Cerebellar cortex (tissue), 1 donor: ENCODE data around the gene MUC20.
"Not testable (repeated sequence)": the region's sequence is repeated elsewhere in the genome, so short reads cannot be mapped to it uniquely, and the experiment has no call there.

ENCODE experiments used
- DNase-seq: peaks from one replicate; pipeline ENCODE4 v3.0.0-alpha.2; 2015; ENCODE audit warnings: low spot score

Gene MUC20

GRCh38 chr3:195731356-195731905 lies 10.7 kb downstream of the MUC20 start:
- no peak for DNase-seq

GRCh38 chr3:195732940-195733339 lies 12.2 kb downstream of the MUC20 start:
- DNase-seq, result no peak

DNA sequence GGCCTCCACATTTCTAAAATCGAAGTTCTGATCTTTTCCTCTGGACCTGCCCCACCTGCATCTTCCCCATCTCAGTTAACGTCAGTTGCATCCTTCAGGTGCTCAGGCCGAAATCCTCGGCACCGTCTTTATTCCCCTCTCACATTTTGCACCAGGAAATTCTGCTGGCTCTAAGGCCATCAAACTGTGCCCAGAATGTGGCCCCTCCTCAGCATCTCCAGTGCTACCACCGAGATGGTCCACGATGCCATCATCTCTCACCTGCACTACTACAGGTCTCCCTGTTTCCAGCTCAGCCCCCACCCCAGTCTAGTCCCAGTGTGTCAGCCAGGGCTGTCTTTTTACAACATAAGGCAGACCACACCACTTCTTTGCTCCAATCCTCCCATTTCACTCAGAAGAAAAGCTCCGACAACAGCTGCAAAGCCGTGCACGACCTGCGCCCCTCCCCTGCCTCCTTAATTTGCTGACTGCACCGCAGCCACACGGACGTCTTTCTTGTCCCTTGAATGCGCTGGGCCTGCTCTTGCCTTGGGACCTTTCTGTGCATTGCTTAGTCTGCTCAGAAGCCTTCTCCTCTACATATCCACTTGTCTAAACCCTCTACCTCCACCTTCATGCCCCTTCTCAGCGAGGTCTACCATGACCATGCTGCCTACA lies 14.4 kb downstream of the MUC20 start:
- DNase-seq, result no peak

DNA sequence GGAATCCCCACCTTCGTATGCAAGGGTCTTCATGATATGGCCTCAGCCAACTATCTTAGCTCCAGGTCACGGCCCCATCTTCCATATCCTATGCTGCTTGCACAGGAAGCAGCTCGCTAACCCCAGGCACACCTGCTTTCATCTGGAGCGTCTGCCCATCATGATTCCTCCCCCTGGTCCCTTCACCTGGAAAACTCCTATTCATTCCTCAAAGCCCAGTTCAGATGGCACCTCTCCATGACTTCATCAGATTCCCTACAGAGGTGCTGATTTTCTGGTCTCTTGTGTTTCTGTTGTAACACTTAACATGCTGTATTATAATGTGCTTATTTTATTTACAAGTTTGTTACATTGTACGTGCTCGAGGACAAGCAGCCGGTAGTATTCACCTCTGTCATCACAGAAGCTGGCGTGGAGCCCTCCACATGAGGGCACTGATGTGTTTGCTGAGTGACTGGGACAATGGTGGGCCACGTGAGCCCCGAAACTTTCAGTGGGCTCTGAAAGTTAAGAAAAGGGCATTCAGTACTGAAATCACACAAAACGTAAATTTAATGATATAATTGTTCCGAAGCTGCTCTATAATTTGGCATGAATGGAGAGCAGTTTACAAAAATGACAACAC lies 16.2 kb downstream of the MUC20 start:
- DNase-seq, result no peak

DNA sequence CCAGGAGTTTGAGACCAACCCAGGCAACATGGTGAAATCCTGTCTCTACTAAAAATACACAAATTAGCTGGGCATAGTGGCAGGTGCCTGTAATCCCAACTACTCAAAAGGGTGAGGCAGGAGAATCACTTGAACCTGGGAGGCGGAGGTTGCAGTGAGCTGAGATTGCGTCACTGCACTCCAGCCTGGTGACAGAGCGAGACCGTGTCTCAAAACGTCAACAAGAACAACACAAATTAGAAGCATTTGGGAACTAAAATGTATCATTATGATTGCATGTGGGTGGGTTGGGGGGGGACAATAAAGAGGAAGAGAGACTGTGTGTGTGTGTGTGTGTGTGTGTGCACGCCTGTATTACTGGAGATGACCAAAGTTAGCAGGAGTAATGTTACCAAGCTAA lies 17.0 kb downstream of the MUC20 start:
- DNase-seq, result not testable (repeated sequence)

DNA sequence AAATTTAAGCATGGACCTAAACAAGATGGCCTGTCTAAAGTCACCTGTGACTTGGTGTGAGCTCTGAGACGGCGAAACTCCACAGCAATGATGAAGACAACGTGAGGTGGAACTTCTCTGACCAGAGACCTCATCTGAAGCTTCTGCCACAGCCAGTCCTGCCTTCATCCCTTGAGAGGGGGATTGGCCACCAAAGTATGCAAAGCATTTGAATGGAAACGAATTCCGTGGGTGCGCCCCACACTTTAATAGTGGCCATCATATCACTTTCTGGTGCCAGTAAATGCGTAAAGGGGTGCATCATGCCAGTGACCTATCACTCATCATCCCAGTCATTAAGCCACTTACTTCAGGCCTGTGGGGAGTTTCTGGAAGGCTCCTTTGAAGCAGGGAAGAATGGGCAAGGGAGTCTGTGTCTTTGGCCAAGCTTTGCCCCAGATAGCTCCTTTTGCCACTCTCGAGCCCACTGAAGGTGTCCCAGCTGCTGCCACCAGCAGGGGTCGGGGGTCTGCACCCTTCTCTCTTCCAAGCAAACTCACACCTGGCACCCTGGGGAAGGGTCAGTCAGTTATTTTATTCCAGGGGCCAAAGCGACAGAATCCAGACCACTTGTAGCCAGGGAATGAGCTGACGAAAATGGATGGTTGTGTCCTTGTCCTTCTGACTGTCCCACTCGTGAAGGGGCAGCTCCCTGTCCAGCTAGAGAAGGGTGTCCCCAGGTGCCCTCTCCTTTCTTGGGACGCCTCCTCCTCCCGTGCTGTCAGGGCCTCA lies 17.7 kb downstream of the MUC20 start:
- DNase-seq, result no peak

GRCh38 chr3:195739561-195740111 lies 18.9 kb downstream of the MUC20 start:
- no peak for DNase-seq

DNA sequence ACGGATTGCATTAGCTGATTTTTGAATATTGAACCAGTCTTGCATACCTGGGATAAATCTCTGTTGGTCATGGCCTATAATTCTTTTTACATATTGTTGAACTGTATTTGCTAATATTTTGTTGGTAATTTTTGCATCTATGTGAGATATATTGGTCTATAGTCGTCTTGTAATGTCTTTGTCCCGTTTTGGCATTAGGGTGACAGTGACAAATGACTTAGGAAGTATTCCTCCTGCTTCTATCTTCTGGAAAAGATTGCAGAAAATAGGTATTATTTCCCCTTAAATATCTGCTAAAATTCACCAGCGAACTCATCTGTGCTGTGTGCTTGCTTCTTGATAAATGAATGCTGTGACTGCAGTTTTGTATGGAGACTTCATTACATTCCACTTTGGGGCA lies 23.7 kb downstream of the MUC20 start:
- no peak for DNase-seq

DNA sequence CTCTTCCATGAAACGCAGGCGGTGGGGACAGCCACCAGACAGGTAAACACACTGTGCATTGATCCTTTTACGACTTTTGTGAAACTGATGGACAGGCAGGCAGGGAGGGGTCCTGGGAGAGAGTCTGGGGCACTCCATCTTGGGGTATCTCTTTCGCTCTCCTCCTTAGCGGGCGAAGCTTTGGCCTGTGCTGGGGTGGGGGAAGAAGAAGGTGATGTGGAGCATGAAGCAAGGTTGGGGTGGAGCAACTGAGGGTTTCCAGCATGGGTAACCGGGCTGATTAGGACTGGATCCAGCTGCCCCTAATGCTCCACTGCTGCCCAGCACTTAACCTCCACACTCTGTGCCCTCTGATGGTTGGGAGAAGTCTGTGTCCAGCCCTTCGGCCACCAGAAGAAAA lies 25.6 kb downstream of the MUC20 start:
- no peak for DNase-seq

- DNase-seq, result no peak
These were observed 26.0 kb downstream of the MUC20 start for GRCh38 chr3:195746751-195747150.

- DNase-seq, result no peak
These were observed 27.9 kb downstream of the MUC20 start for GRCh38 chr3:195748661-195749060.

DNA sequence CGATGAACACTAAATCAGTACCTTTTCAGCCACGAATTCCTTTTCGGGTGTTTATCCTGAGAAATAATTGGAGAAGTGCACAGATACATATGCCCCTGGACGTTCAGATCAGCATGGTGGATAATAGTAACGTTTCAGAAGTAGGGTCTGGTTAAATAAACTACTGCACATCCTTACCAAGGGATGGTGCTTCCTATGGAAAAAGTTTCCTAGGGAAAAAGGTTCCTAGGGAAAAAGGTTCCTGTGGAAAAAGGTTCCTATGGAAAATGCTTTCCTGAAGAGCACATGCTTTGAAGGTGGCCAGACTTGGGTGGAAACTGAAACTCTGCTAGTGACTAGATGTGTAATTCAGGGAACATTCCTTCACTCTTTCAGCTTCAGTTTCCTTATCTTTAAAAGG lies 28.3 kb downstream of the MUC20 start:
- DNase-seq, result not testable (repeated sequence)

- DNase-seq, result no peak
These were observed 30.2 kb downstream of the MUC20 start for GRCh38 chr3:195750797-195751520.

DNA sequence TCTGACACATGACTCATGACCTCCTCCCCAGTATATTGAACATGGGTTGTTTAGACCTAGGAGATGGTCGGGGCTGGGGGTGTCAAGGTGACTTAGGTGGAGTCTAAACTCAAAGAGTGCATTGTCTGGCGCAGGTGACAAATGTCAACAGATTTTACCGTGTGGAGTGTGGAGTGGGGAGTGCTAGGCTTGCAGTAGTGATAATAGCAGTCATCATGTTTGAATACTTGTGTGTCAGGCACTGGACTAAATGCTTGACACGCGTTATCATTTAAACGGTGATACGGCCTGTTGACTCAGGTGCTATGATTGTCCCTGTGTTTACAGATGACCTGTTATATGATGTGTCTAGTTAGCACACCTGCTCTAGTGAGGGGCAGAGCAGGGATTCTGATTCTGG lies 30.8 kb downstream of the MUC20 start:
- no peak for DNase-seq

DNA sequence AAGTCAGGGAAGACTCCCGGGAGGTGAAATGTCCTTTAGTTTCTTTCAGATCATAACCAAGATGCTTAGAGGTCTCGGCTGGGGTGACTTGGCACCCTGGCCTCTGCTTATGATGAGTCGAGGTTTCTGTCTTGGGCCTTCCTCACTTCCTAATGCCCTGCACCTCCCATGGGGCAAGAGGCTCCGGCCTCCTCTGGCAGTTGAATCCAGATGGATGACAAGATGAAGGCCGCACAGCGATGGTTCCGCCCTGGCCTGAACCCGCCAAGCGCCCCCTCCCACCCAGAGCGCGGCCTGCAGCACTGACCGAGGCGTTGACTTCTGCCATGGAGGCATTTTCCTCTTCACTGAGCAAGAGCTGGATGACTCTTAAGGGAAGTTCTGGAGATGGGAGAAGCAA lies 31.3 kb downstream of the MUC20 start:
- no peak for DNase-seq

GRCh38 chr3:195752546-195753331 lies 32.0 kb downstream of the MUC20 start:
- no peak for DNase-seq

DNA sequence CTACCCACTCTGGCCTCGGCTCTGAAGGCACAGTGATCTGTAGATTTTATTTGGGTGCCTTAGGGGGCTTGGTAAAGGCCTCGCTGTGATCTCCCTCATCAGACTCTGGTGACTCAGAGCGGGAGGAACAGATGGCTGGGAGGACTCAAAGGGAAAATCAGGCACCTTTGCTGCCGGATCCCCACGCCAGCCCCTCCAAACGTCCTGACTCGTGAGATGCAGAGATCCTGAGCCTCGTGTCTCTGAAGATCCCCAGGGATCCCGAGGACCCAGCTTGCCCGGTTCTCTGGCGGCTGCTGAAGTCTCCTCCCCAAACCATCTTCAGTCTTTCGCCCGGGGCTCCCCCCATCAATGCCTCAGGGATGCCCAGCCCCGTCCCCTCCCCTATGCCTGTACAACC lies 32.8 kb downstream of the MUC20 start:
- DNase-seq, result no peak

DNA sequence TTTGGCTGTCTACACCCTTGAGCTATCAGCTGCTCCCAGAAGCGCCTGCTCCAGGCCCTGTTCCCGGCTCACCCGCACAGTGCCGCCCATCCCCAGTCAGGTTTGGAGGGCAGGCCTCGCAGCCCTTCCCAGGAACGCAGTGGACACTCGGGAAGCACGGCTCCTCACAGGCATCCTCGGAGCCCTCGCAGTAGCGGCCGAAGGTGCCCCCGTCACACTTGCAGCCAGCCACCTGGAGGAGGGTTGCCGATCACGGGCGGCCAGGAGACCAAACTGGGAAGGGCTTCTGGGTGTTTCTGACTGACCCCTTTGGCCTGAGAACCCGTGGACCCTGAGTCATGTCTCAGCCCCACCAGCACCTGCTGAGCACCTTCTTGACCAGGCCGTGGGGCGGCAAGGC lies 33.4 kb downstream of the MUC20 start:
- DNase-seq, result no peak

DNA sequence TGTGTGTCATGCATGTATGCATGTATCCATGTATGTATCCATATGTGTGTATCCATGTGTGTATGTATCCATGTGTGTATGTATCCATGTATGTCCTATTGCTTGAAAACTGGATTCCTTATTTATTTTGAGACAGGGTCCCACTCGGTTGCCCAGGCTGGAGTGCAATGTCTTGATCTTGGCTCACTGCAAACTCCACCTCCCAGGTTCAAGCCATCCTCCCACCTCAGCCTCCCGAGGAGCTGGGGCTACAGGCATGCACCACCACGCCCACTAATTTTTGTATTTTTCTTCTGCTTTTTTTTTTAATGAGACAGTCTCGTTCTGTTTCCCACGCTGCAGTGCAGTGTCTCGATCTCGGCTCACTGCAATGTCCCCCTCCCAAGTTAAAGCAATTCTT lies 34.1 kb downstream of the MUC20 start:
- DNase-seq, result no peak

DNA sequence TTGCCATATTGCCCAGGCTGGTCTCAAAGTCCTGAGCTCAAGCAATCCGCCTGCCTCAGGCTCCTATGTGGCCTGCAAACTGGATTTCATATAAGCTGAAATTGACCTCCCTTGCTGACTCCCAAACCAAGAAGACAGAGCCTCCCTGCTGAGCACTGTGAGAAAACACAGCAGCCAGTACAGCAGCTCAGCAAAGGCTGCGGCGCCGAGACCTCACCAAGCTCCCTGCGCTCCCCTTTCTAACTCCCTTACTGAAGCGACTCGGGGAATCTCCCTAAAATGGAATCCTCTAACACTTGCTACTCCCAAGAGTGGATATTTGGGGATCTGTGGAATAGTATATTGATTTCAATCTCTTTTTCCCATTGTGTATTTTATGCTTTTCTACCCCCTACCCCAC lies 34.6 kb downstream of the MUC20 start:
- no peak for DNase-seq
